ENCODE results near the gene SCAMP2. TPM values are rescaled to one million over a fixed set of nuclear protein-coding genes. Genes with fewer than 3 reads are reported as not detected.

Gene SCAMP2
- total RNA-seq, 1 donor from 2014 or later, result 90.8 TPM

DNA sequence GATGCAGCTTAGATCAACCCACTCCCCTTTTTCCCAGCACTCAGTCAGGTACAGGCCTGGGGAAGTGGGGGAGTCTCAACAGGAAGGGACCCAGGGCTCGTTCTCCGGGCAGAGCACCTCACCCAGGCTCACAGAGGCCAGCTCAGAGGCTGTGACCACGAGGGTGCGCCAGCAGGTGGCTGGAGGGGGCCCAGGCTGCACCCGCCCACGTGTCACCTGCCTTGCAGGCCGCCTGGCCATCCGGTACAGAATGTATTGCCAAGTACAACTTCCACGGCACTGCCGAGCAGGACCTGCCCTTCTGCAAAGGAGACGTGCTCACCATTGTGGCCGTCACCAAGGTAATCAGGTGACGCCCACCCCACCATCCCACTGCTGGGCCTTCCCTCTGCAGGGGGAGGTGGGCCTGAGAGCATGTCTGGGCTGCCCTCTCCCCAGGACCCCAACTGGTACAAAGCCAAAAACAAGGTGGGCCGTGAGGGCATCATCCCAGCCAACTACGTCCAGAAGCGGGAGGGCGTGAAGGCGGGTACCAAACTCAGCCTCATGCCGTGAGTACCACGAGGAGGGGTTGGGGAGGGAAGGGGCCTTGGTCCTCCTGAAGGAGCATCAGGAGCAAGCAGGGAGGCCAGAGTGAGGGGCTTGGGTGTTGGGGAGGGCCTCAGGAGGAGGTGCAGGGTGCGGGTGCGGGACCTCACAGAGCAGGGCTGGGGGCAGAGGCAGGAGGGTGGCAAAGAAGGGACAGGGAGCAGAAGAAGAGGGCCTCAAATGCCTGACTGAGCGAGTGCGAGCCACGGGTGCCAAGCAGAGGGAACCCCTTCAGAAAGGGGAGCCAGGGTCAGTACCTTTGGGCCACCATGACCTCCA, 74.5 kb downstream of the SCAMP2 start:
- Histone ChIP-seq H3K4me1 (no peaks in the 10 kb centered on the region), H3K27ac (no peak overlapping the region), H3K9me3 (no peaks in the 10 kb centered on the region), H3K4me3 (no peak overlapping the region), H3K36me3 (peaks cover 39 to 49% of the 10 kb centered on the region in 2 donors), H3K27me3 (no peaks in the 10 kb centered on the region)
- no peak for DNase-seq (ENCODE audit: low spot score in 2 of 2)
- intact Hi-C loops (cut with DNase I), result no loop called here
- TF ChIP-seq, protein P1, sequence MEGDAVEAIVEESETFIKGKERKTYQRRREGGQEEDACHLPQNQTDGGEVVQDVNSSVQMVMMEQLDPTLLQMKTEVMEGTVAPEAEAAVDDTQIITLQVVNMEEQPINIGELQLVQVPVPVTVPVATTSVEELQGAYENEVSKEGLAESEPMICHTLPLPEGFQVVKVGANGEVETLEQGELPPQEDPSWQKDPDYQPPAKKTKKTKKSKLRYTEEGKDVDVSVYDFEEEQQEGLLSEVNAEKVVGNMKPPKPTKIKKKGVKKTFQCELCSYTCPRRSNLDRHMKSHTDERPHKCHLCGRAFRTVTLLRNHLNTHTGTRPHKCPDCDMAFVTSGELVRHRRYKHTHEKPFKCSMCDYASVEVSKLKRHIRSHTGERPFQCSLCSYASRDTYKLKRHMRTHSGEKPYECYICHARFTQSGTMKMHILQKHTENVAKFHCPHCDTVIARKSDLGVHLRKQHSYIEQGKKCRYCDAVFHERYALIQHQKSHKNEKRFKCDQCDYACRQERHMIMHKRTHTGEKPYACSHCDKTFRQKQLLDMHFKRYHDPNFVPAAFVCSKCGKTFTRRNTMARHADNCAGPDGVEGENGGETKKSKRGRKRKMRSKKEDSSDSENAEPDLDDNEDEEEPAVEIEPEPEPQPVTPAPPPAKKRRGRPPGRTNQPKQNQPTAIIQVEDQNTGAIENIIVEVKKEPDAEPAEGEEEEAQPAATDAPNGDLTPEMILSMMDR (IDR thresholded peaks at IDR 0.05), result no peak

DNA sequence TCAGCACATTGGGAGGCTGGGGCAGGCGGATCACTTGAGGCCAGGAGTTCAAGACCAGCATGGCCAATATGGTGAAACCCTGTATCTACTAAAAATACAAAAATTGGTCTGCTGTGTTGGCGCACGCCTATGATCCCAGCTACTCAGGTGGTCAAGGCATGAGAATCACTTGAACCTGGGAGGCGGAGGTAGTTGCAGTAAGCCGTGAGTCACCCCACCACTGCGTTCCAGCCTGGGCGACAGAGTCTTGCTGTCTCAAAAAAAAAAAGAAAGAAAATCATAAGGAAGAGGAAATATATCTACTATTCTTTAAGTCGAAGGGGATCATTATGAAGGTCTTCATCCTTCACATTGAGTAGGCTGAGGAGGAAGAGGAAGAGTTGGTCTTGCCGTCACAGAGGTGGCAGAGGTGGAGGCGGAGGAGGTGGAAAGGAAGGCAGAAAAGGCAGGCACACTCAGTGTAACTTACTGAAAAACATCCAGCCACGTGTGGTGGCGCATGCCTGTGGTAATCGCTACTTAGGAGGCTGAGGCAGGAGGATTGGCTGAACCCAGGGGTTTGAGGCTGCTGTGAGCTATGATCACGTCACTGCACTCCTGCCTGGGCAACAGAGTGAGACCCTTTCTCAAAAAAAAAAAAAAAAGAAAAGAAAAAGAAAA, 77.1 kb downstream of the SCAMP2 start:
- peaks cover 0 to 3% of the 10 kb centered on the region in 2 donors for H3K4me1 ChIP-seq
- no peak overlapping the region for H3K4me3 ChIP-seq
- no peak for DNase-seq (ENCODE audit: low spot score in 2 of 2)
- no peak overlapping the region for H3K27ac ChIP-seq
- peaks cover 17 to 24% of the 10 kb centered on the region in 2 donors for H3K36me3 ChIP-seq
- H3K9me3 ChIP-seq, result no peaks in the 10 kb centered on the region
- intact Hi-C loops (cut with DNase I), result no loop called here
- no peaks in the 10 kb centered on the region for H3K27me3 ChIP-seq
- TF ChIP-seq, protein P1 (IDR thresholded peaks at IDR 0.05), result no peak

DNA sequence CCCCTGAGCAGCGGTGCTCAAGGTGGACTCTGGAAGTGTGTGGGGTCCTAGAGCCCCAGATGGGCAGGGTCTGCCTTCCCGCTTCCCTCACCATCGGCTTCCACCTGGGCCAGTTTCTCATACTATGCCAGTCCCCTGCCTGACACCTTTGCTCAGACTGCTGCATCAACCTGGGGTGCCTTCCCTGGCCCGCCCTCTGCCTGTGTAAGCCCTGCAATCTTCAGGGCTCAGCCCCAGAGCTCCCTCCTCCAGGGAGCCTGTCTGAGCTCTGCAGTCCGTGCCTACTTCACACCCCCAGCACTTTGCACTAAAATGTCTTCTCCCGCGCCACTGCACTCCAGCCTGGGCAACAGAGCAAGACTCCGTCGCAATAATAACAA, 78.2 kb downstream of the SCAMP2 start:
- Histone ChIP-seq H3K9me3 (no peaks in the 10 kb centered on the region), H3K27ac (no peak overlapping the region), H3K4me1 (peaks cover 6 to 8% of the 10 kb centered on the region in 2 donors), H3K4me3 (no peak overlapping the region), H3K36me3 (peaks cover 9 to 16% of the 10 kb centered on the region in 2 donors), H3K27me3 (no peaks in the 10 kb centered on the region)
- DNase-seq (ENCODE audit: low spot score in 2 of 2), result no peak
- TF ChIP-seq, protein P1 (IDR thresholded peaks at IDR 0.05), result no peak
- intact Hi-C loops (cut with DNase I), result no loop called here

DNA sequence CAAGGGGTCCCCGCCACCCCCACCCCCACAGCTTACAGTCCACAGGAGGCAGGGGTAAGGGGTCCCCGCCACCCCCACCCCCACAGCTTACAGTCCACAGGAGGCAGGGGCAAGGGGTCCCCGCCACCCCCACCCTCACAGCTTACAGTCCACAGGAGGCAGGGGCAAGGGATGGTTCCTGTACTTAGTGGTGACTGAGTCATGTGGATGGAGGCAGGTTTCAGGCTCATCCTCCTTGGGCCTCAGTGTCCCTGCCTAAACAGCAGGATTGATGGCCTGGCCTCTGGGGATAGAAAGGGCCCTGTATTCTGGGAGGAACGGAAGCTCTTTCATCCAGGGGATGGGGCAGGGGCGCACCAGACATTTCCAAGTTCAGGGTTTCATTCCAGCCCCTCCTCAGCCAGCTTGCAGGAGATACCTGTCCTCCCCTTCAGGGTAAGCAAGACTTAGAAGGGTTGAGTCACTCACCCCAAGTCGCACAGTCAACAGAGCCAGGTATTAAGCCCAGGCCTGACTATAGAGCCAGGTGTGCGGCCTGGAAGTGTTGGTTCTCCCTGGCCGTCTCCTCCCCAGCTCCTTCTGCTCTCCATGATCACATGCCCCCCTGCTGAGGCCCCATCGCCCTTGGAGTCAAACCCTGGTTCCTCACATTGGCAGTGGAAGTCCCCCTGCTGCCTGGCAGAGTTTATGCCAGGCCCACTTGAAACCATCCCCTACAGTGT, 78.8 kb downstream of the SCAMP2 start:
- H3K27ac ChIP-seq, result no peak overlapping the region
- intact Hi-C loops (cut with DNase I), result no loop called here
- no peak for DNase-seq (ENCODE audit: low spot score in 2 of 2)
- H3K9me3 ChIP-seq, result no peaks in the 10 kb centered on the region
- TF ChIP-seq, protein P1 (IDR thresholded peaks at IDR 0.05), result no peak
- no peaks in the 10 kb centered on the region for H3K27me3 ChIP-seq
- peaks cover 8 to 14% of the 10 kb centered on the region in 2 donors for H3K36me3 ChIP-seq
- no peak overlapping the region for H3K4me3 ChIP-seq
- H3K4me1 ChIP-seq, result peaks cover 11 to 14% of the 10 kb centered on the region in 2 donors

Other genes starting within 250 kb of the SCAMP2 start
- gene EDC3, start 177.3 kb downstream of the SCAMP2 start, total RNA-seq, result 8.8 TPM
- 10.3 TPM for gene CYP1A1, start 147.8 kb downstream of the SCAMP2 start, total RNA-seq
- not detected for gene CYP1A2, start 124.5 kb downstream of the SCAMP2 start, total RNA-seq
- 31.0 TPM for gene CSK, start 91.3 kb downstream of the SCAMP2 start, total RNA-seq
- gene LMAN1L, start 60.5 kb downstream of the SCAMP2 start, total RNA-seq, result not detected
- not detected for gene CPLX3, start 46.7 kb downstream of the SCAMP2 start, total RNA-seq
- gene ULK3, start 30.2 kb downstream of the SCAMP2 start, total RNA-seq, result 54.0 TPM
- 118 TPM for gene MPI, start 16.7 kb upstream of the SCAMP2 start, total RNA-seq
- gene FAM219B, start 33.5 kb upstream of the SCAMP2 start, total RNA-seq, result 17.5 TPM
- gene COX5A, start 64.7 kb upstream of the SCAMP2 start, total RNA-seq, result 83.5 TPM
- gene RPP25, start 83.4 kb upstream of the SCAMP2 start, total RNA-seq, result 28.4 TPM
- 0.43 TPM for gene SCAMP5, start 122.2 kb upstream of the SCAMP2 start, total RNA-seq
- gene PPCDC, start 150.2 kb upstream of the SCAMP2 start, total RNA-seq, result 8.9 TPM